ENCODE measurements around the gene RNF14. TPM values are rescaled to one million over a fixed set of nuclear protein-coding genes. Genes with fewer than 3 reads are reported as not detected.

RNF14 gene
- polyA plus RNA-seq, 6 donors from 2014 or later: 19.8 to 38.6 (median 34.6) TPM

- DNase-seq (peak; percentile 25), ATAC-seq (ENCODE audit: low read depth in 2 of 2) (peak in 1 of 2 donors; percentile 31)
- Mint-ChIP-seq H3K9me3 (no peaks in the 10 kb centered on the region), H3K27me3 (no peaks in the 10 kb centered on the region), H3K4me3 (peak overlapping the region; percentile 89 to 99 (median 96)), H3K36me3 (peaks cover 0 to 15% of the 10 kb centered on the region in 2 donors), H3K27ac (peak overlapping the region; percentile 91 to 99 (median 97)), H3K4me1 (peaks cover 28 to 44% (median 31%) of the 10 kb centered on the region in 3 donors)
Observed at GRCh38 chr5:141969783-141970771, 1.2 kb downstream of the RNF14 start.

GRCh38 chr5:141973871-141974595 is 5.1 kb downstream of the RNF14 start:
- H3K27ac Mint-ChIP-seq: no peak overlapping the region
- DNase-seq (no peak), ATAC-seq (ENCODE audit: low read depth in 2 of 2) (no peak)
- H3K36me3 Mint-ChIP-seq: peaks cover 0 to 21% of the 10 kb centered on the region in 2 donors
- H3K27me3 Mint-ChIP-seq: no peaks in the 10 kb centered on the region
- no peaks in the 10 kb centered on the region for H3K9me3 Mint-ChIP-seq
- peaks cover 17 to 23% (median 20%) of the 10 kb centered on the region in 3 donors for H3K4me1 Mint-ChIP-seq
- H3K4me3 Mint-ChIP-seq: no peak overlapping the region

- Mint-ChIP-seq H3K36me3 (peaks cover 8 to 31% of the 10 kb centered on the region in 2 donors), H3K4me1 (peaks cover 0 to 6% (median 4%) of the 10 kb centered on the region in 3 donors), H3K27me3 (no peaks in the 10 kb centered on the region), H3K27ac (no peak overlapping the region), H3K4me3 (no peak overlapping the region), H3K9me3 (no peaks in the 10 kb centered on the region)
- no peak for ATAC-seq (ENCODE audit: low read depth in 2 of 2)
- DNase-seq: no peak
Observed at GRCh38 chr5:141976176-141976575, 7.3 kb downstream of the RNF14 start.

GRCh38 chr5:141978389-141978788 is 9.5 kb downstream of the RNF14 start:
- ATAC-seq (ENCODE audit: low read depth in 2 of 2) (no peak), DNase-seq (no peak)
- no peak overlapping the region for H3K27ac Mint-ChIP-seq
- peak overlapping the region in 1 of 8 donors; percentile 22 for H3K4me3 Mint-ChIP-seq
- no peaks in the 10 kb centered on the region for H3K27me3 Mint-ChIP-seq
- no peaks in the 10 kb centered on the region for H3K4me1 Mint-ChIP-seq
- H3K36me3 Mint-ChIP-seq: peaks cover 8 to 38% of the 10 kb centered on the region in 2 donors
- H3K9me3 Mint-ChIP-seq: no peaks in the 10 kb centered on the region

- no peaks in the 10 kb centered on the region for H3K27me3 Mint-ChIP-seq
- H3K4me1 Mint-ChIP-seq: no peaks in the 10 kb centered on the region
- no peaks in the 10 kb centered on the region for H3K9me3 Mint-ChIP-seq
- no peak for ATAC-seq (ENCODE audit: low read depth in 2 of 2)
- no peak overlapping the region for H3K27ac Mint-ChIP-seq
- no peak overlapping the region for H3K4me3 Mint-ChIP-seq
- no peak for DNase-seq
- H3K36me3 Mint-ChIP-seq: peaks cover 27 to 33% of the 10 kb centered on the region in 2 donors
Observed at GRCh38 chr5:141982626-141983025, 13.7 kb downstream of the RNF14 start.

GRCh38 chr5:141986072-141986471 is 17.2 kb downstream of the RNF14 start:
- Mint-ChIP-seq H3K27ac (peak overlapping the region in 3 of 6 donors; percentile 19 to 40 (median 27)), H3K4me1 (no peaks in the 10 kb centered on the region), H3K4me3 (no peak overlapping the region), H3K9me3 (no peaks in the 10 kb centered on the region), H3K27me3 (no peaks in the 10 kb centered on the region), H3K36me3 (peaks cover 21 to 24% of the 10 kb centered on the region in 2 donors)
- ATAC-seq (ENCODE audit: low read depth in 2 of 2) (no peak), DNase-seq (no peak)

GRCh38 chr5:141989720-141990119 is 20.8 kb downstream of the RNF14 start:
- DNase-seq: no peak
- Mint-ChIP-seq H3K9me3 (no peaks in the 10 kb centered on the region), H3K4me3 (no peak overlapping the region), H3K27ac (no peak overlapping the region), H3K27me3 (no peaks in the 10 kb centered on the region), H3K4me1 (peaks cover 0 to 6% (median 0%) of the 10 kb centered on the region in 3 donors), H3K36me3 (peaks cover 23 to 33% of the 10 kb centered on the region in 2 donors)
- no peak for ATAC-seq (ENCODE audit: low read depth in 2 of 2)

- H3K4me3 Mint-ChIP-seq: no peak overlapping the region
- ATAC-seq (ENCODE audit: low read depth in 2 of 2) (peak; percentile 63 to 75), DNase-seq (peak; percentile 40)
- H3K27me3 Mint-ChIP-seq: no peaks in the 10 kb centered on the region
- peaks cover 22 to 33% of the 10 kb centered on the region in 2 donors for H3K36me3 Mint-ChIP-seq
- no peaks in the 10 kb centered on the region for H3K9me3 Mint-ChIP-seq
- H3K4me1 Mint-ChIP-seq: peaks cover 0 to 6% (median 0%) of the 10 kb centered on the region in 3 donors
- no peak overlapping the region for H3K27ac Mint-ChIP-seq
Observed at GRCh38 chr5:141992349-141992963, 23.6 kb downstream of the RNF14 start.

GRCh38 chr5:141994511-141995136 is 25.7 kb downstream of the RNF14 start:
- no peak overlapping the region for H3K4me3 Mint-ChIP-seq
- peaks cover 13 to 39% of the 10 kb centered on the region in 2 donors for H3K36me3 Mint-ChIP-seq
- ATAC-seq (ENCODE audit: low read depth in 2 of 2): no peak
- DNase-seq: no peak
- no peaks in the 10 kb centered on the region for H3K9me3 Mint-ChIP-seq
- H3K27ac Mint-ChIP-seq: peak overlapping the region in 1 of 6 donors; percentile 49
- peaks cover 0 to 6% (median 0%) of the 10 kb centered on the region in 3 donors for H3K4me1 Mint-ChIP-seq
- H3K27me3 Mint-ChIP-seq: no peaks in the 10 kb centered on the region

GRCh38 chr5:141995656-141996055 is 26.8 kb downstream of the RNF14 start:
- H3K9me3 Mint-ChIP-seq: no peaks in the 10 kb centered on the region
- no peaks in the 10 kb centered on the region for H3K27me3 Mint-ChIP-seq
- ATAC-seq (ENCODE audit: low read depth in 2 of 2): no peak
- H3K27ac Mint-ChIP-seq: no peak overlapping the region
- peaks cover 13 to 39% of the 10 kb centered on the region in 2 donors for H3K36me3 Mint-ChIP-seq
- DNase-seq: no peak
- H3K4me3 Mint-ChIP-seq: no peak overlapping the region
- H3K4me1 Mint-ChIP-seq: peaks cover 0 to 6% (median 0%) of the 10 kb centered on the region in 3 donors

- Mint-ChIP-seq H3K4me1 (peaks cover 0 to 6% (median 0%) of the 10 kb centered on the region in 3 donors), H3K27me3 (no peaks in the 10 kb centered on the region), H3K9me3 (no peaks in the 10 kb centered on the region), H3K36me3 (peaks cover 13 to 39% of the 10 kb centered on the region in 2 donors), H3K27ac (peak overlapping the region in 1 of 6 donors; percentile 67), H3K4me3 (no peak overlapping the region)
- ATAC-seq (ENCODE audit: low read depth in 2 of 2) (no peak), DNase-seq (no peak)
Observed at GRCh38 chr5:141997358-141997960, 28.6 kb downstream of the RNF14 start.

- Mint-ChIP-seq H3K27ac (no peak overlapping the region), H3K36me3 (peaks cover 1 to 24% of the 10 kb centered on the region in 2 donors)
Observed at GRCh38 chr5:142000173-142000572, 31.3 kb downstream of the RNF14 start.

More at GRCh38 chr5:142000173-142000572, 31.3 kb downstream of the RNF14 start:
- Mint-ChIP-seq H3K4me3 (no peak overlapping the region), H3K4me1 (no peaks in the 10 kb centered on the region), H3K9me3 (no peaks in the 10 kb centered on the region), H3K27me3 (no peaks in the 10 kb centered on the region)
- DNase-seq: no peak
- ATAC-seq (ENCODE audit: low read depth in 2 of 2): no peak

Data from naive B cell (primary cell).